HG03457 (cell line): ENCODE data around the gene RBM41.
"Not testable (repeated sequence)": the region's sequence is repeated elsewhere in the genome, so short reads cannot be mapped to it uniquely, and the experiment has no call there.

Experiments
- ATAC-seq: cut with Tn5 transposase; IDR thresholded peaks from one replicate; pipeline ENCODE4 v1.9.1; 2021; ENCODE audit warnings: moderate number of reproducible peaks; ENCODE audit not compliant: unreplicated experiment

Gene RBM41

GRCh38 chrX:107118322-107119147 is at the start of gene RBM41:
RBM41 (minus strand) TSS chrX:107118822; CDS start chrX:107118773, 49 bp downstream.
- peak; percentile 99 for ATAC-seq

DNA sequence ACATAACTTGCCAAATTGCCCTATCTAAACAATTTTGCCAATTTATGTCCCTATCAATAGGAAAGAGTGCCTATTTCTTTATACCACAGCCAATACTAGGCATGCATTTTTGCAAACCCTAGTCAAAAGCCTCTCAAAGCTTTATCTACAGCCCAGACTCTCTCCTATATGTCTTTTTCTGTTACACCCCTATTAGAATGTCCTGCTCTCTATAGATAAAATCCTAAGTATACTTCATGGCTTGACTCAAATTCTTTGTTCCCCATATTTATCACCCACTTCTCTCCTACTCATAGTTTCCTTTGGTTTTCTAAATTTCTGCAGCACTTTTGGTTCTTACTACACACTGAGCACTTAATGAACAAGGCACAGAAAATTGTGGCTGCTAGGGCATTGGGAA is 49.6 kb upstream of the RBM41 start:
- no peak for ATAC-seq

DNA sequence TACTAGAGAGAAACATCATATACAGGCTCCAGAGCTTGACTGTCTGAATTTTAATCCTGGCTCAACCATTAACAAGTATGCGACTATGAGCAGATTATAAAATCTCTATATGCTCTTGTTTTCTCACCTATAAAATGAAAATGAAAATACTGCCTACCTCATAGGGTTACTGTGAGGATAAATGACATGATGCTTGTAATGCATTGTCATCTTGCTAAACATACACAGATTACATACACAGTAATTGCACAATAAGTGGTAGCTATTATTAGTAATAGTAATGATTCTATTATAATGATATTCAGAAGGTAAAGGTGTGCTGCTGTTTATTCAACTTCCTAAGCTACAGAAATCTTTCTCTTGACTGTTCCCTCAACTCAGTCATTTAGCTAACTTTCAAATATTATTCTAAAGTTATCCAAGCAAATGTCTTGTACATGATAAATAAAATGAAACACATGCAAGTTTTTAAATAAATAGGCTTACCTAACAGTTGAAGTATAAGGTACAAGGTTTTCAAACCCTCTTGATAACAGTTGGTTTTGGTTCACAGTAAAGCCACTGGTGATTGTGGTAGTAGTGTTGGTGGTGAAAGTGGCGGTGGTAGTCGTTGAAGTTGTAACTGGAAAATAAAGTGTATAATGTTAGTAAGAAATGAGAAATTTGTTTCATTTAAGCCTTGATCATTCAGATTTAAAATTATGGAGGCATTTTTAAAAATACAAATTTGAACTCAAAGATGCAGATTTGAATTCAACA is 48.7 kb upstream of the RBM41 start:
- ATAC-seq, result no peak

GRCh38 chrX:107157618-107158017 is 39.0 kb upstream of the RBM41 start:
- not testable (repeated sequence) for ATAC-seq

GRCh38 chrX:107155621-107156430 is 37.2 kb upstream of the RBM41 start:
- not testable (repeated sequence) for ATAC-seq

DNA sequence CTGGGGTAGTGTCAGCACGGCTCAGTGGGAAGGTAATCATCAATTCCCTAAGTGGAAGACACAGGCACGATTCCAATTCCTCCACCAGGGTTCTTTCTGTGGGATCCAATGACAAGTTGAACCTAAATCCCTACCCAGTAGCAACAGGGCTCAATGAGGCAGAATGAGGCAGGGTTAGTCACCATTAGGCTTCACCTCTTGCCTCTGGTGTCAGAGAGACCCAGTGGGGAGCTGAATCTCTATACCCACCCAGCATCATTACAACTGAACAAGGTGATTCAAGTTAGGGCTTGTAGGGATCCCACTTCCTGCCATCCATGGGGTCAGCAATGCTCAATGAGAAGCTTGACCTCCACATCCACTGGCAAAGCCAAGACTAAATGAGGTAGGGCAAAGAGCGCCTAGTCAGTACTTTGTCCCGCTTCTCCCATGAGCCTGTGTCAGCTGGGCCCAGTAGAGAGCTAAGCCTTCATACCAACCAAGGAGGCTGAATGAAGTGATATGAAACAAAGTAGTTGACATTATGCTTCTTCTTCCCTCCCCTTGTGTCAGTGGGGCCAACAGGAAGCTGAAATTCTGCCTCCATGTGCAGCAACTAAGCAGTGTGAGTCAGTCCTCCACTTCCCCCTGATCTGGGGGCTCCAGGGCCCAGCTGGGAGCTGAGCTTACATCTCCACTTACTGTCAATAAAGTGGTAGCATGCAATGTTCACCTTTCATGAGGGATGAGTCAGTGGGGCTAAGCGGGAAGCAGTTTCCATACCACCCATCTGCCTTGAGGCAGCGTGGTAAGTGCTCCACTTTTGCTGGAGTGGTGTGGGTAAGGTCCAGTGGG is 36.4 kb upstream of the RBM41 start:
- no peak for ATAC-seq

- ATAC-seq, result no peak
Measured at GRCh38 chrX:107153005-107153404, 34.4 kb upstream of the RBM41 start.

DNA sequence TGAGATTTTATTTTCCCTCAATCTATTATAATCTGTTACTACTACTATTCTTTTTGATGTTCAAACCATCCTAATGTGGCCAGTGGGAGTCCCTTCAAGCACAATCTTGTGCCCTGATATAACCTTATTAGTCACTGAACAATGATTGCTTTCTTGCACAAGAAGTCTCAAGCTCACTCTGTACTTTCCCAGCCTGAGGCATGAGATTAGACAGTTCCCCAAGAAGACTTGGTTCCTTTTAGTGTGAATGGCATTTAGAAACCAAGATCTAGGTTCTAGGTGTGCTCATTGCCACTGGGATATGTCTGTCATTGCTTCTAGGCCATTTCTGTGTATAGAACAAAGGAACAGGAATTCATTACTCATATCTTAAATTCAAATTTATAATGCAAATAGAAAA is 28.0 kb upstream of the RBM41 start:
- no peak for ATAC-seq

DNA sequence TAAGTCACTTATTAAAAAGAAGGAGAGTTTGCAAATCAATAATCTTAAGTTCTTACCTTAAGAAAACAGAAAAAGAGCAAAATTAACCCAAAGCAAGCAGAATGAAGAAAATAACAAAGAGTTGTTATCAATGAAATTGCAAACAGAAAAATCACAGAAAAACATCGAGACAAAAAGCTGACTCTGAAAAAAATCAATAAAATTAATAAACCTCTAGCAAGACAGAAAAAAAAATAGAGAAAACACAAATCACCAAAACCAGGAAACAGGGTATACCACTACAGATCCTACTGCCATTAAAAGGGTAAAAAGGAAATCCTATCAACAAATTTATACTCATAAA is 17.3 kb upstream of the RBM41 start:
- no peak for ATAC-seq

DNA sequence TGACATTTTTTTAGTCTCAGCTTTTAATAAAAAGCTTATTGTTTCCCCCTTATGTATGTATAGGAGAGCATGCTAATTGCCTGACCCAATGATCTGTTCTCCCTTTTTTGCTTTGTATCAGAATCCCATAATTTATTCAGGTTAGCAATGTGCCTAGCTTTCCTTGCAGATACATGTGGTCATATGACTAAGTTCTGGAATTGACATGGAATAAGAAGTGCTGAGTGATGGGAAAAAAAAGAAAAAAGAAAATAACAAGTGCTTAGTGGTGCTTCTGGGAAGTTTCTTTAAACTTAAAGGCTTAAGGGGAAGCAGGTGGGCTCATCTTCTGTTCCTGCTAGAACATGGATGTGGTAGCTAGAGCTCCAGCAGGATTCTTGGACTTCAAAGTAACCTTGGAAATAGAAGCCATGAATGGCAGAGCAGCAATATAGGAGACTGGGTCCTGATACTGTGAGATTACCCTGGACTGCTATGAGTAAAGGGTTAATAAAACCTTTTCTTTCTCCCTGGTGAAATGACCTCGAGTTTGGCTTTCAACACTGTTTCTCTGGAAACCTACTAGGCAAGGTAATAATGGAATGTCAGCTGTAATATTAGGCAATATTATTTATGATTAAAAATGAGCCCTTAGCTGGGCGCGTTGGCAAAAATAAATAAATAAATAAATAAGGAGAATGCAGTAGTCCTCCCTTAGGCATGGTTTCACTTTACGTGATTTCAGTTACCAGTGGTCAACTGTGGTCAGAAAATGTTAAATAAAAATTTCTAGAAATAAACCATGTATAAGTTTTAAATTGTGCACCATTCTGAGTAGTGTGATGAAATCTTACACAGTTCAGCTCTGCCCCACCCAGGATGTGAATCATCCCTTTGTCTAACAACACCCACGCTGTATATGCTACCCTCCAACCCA is 16.7 kb upstream of the RBM41 start:
- no peak for ATAC-seq

DNA sequence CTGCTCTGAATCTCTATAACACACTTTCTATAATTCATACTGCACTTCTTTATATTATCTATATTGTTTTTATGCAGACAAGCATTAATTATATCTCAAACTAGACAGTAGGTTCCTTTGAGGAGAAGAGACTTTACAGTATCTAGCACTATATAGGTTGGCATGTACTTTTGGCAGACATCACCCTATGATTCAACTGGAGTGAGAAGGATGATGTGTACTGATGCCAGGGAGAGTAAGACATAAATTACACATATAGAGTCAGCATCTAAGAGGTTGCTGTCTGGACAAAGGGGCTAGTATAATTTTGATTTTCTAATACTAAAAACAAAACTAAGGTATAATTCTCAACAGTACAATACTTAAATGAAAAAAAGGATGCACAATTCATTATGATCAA is 5.1 kb upstream of the RBM41 start:
- no peak for ATAC-seq

DNA sequence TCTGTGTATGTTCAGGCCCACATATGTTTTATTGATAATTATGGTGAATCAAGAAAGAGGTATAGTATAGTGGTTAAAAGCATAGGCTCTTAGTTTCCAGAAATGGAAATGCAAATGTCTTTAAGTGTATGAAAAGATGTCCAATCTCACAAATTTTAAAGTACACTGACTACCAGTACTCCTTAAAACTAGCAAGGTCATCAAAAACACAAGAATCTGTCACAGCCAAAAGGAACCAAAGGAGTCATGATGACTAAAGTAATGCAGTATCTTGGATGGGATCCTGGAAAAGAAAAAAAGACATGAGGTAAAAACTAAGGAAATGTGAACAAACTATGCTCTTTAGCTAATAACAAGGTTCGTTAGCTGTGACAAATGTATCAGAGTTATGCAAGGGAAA is 661 bp upstream of the RBM41 start:
- no peak for ATAC-seq

GRCh38 chrX:107117993-107118321 is 665 bp downstream of the RBM41 start:
- no peak for ATAC-seq

DNA sequence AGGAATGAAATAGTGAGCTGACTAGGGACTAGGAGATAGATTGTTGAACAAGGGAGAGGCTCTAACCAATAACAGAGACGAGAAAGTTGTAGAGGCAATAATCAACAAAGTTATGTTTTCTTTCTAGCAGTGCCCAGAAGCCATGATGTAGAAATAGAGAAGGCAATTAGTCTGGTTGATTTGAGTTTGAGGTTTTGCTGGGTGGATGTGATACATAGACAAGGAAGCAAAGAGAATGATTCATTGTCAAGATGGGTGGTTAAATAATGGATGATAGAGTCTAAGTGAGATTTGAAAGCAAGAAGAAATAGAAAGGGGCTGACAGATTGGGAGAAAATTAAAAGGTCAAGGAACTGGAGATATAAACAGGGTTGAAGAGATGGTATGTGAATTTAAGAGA is 11.2 kb downstream of the RBM41 start:
- ATAC-seq, result no peak

DNA sequence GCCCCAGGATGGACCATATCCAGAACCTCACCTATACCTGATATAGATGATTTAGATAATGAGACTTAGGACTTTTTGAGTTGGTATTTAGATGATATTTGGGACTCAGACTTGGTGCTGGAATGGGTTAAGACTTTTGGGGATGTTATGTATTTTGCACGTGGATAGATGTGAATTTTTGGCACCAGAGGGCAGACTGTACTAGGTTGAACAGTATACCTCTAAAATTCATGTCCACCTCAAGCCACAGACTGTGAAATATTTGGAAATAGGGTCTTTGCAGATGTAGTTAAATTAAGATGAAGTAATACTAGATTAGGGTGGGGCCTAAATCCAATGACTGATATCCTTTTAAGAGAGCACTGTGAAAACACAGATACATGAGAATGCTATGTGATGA is 15.6 kb downstream of the RBM41 start:
- ATAC-seq, result no peak

DNA sequence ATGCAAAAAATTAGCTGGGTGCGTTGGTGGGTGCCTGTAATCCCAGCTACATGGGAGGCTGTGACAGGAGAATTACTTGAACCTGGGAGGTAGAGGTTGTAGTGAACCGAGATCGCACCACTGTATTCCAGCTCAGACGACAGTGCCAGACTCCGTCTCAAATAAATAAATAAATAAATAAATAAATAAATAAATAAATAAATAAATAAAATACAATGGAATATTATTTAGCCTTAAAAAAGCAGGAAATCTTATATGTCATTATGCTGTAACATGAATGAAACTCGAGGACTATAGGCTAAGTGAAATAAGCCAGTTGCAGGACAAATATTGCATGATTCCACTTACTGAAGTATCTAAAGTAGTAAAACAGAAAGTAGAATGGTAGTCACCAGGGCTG is 42.5 kb downstream of the RBM41 start:
- no peak for ATAC-seq

- ATAC-seq, result not testable (repeated sequence)
Measured at GRCh38 chrX:107057731-107058130, 60.9 kb downstream of the RBM41 start.

- no peak for ATAC-seq
Measured at GRCh38 chrX:107054978-107055377, 63.6 kb downstream of the RBM41 start.

- no peak for ATAC-seq
Measured at GRCh38 chrX:107050195-107050709, 68.4 kb downstream of the RBM41 start.

GRCh38 chrX:107047622-107048021 is 71.0 kb downstream of the RBM41 start:
- no peak for ATAC-seq
